B cell (primary cell): ENCODE measurements around the gene SLC18B1.

Experiments
- CTCF ChIP-seq: fragments of 200-600 bp; IDR thresholded peaks from one replicate; pipeline ENCODE4 v1.8.0; 2022; ENCODE audit warnings: antibody characterized with exemption, mild to moderate bottlenecking
- EZH2 ChIP-seq: IDR thresholded peaks from 2 replicates; pipeline ENCODE4 v1.6.1; 2012; ENCODE audit warnings: borderline replicate concordance, low read depth, mild to moderate bottlenecking, moderate library complexity, low read length; ENCODE audit not compliant: insufficient read depth, poor library complexity, severe bottlenecking

DNA sequence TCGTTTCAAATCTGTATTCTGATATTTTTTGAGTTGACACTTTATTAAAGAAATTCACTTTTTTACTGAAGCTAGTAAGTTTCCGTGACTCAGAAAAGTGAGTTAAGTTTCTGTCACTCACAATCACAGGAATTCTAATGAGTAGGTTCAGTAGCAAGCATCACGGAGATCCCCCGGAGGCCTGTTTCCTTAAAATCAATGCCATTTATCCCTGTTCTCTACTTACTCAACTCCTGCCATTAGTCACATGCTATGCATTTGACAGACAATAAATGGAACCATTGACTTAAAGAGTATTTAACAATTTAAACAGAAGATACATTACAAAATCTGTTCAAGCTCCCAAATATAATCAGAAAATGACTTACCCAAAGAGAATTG is 9.1 kb downstream of the SLC18B1 start:
- no peak for TF ChIP-seq CTCF
- no peak for TF ChIP-seq EZH2
